Body of pancreas (tissue), 4 donors: ENCODE results near the gene SPAAR.

Experiments
- CTCF ChIP-seq, 7 experiments: fragments of 450-650 bp in 4 of 7; fragments of 200-600 bp in 3 of 7; sonication (generic) in 3 of 7; IDR thresholded peaks; one replicate each; pipeline ENCODE4 v1.5.1; 2016 to 2019; ENCODE audit warnings: antibody characterized with exemption in 7 of 7
- POLR2A ChIP-seq, 3 donors: fragments of 450-650 bp; IDR thresholded peaks; one replicate each; pipeline ENCODE4 v1.6.1; 2016; ENCODE audit warnings: antibody characterized with exemption in 3 of 3, mild to moderate bottlenecking in 2 of 3

DNA sequence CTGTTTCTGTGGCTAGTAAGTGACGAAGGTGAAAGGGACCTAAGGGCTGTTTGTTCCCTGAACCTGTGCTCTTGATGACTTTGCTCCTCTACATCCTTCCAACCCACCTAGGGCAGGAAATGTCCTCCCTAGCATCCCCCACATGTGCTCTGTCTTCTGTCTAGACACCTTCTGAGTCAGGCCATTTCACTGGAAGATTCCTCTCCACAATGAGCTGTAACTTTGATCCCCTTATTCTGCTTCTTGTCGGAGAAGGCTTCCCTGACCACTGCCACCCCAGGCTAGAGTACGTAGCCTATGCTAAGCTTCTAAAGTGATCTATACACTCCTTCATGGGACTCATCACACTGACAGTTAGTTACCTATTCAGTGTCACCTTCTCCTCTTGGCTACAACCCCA lies 21.7 kb downstream of the SPAAR start:
- TF ChIP-seq POLR2A (IDR thresholded peaks at IDR 0.05) (no peak), CTCF (IDR thresholded peaks at IDR 0.05) (no peak)
